HepG2 (cell line): Measurements from ENCODE around the gene HSPA1B. TPM values are rescaled to one million over a fixed set of nuclear protein-coding genes. Genes with fewer than 3 reads are reported as not detected.

Source experiments
- ATF2 ChIP-seq: sonication (generic); formaldehyde crosslinking; IDR thresholded peaks from 2 replicates; pipeline ENCODE4 v1.4.0; 2020; ENCODE audit warnings: missing genetic modification reagents
- E2F1 ChIP-seq: sonication (generic); formaldehyde crosslinking; IDR thresholded peaks from 2 replicates; pipeline ENCODE4 v1.5.0; 2020; ENCODE audit warnings: missing genetic modification reagents
- FOXA3 ChIP-seq: IDR thresholded peaks from 2 replicates; pipeline ENCODE4 v1.6.1; 2016; ENCODE audit warnings: missing genetic modification reagents, missing compliant biosample characterization
- FOXK1 ChIP-seq: sonication (generic); formaldehyde crosslinking; IDR thresholded peaks from 2 replicates; pipeline ENCODE4 v1.4.0; 2020; ENCODE audit warnings: low read depth, missing genetic modification reagents, borderline replicate concordance
- FOXK2 ChIP-seq: fragments of 450-650 bp; IDR thresholded peaks from 2 replicates; pipeline ENCODE4 v1.6.1; 2016
- HOXA3 ChIP-seq: sonication (generic); formaldehyde crosslinking; IDR thresholded peaks from 2 replicates; pipeline ENCODE4 v1.5.0; 2020; ENCODE audit warnings: missing genetic modification reagents
- IKZF5 ChIP-seq: IDR thresholded peaks from 2 replicates; pipeline ENCODE4 v1.6.1; 2018; ENCODE audit warnings: missing genetic modification reagents, mild to moderate bottlenecking, missing compliant biosample characterization
- ISX ChIP-seq: sonication (generic); formaldehyde crosslinking; conservative IDR thresholded peaks from 2 replicates; pipeline ENCODE4 v1.5.0; 2020; ENCODE audit warnings: missing genetic modification reagents
- MED1 ChIP-seq: sonication (generic); formaldehyde crosslinking; IDR thresholded peaks from 2 replicates; pipeline ENCODE4 v1.4.0; 2020; ENCODE audit warnings: missing genetic modification reagents
- MTF1 ChIP-seq: sonication (generic); formaldehyde crosslinking; IDR thresholded peaks from 2 replicates; pipeline ENCODE4 v1.5.0; 2020; ENCODE audit warnings: missing genetic modification reagents
- NFIC ChIP-seq: IDR thresholded peaks from 2 replicates; pipeline ENCODE4 v1.6.1; 2012; ENCODE audit warnings: mild to moderate bottlenecking, low read length, inconsistent platforms
- NFYB ChIP-seq: sonication (generic); formaldehyde crosslinking; IDR thresholded peaks from 2 replicates; pipeline ENCODE4 v1.4.0; 2020; ENCODE audit warnings: missing genetic modification reagents
- RBAK ChIP-seq: sonication (generic); formaldehyde crosslinking; IDR thresholded peaks from 2 replicates; pipeline ENCODE4 v1.5.1; 2020; ENCODE audit warnings: mild to moderate bottlenecking, missing genetic modification reagents
- REL ChIP-seq: sonication (generic); formaldehyde crosslinking; conservative IDR thresholded peaks from 2 replicates; pipeline ENCODE4 v1.8.0; 2022; ENCODE audit warnings: mild to moderate bottlenecking, missing genetic modification reagents, moderate library complexity
- SIN3B ChIP-seq: fragments of 150-350 bp; IDR thresholded peaks from 2 replicates; pipeline ENCODE4 v1.6.1; 2014; ENCODE audit warnings: low read length
- SP1 ChIP-seq, 2 experiments: fragments of 450-650 bp in 1 of 2; sonication (generic) in 1 of 2; formaldehyde crosslinking in 1 of 2; IDR thresholded peaks; 2 replicates each; pipeline versions ENCODE4 v1.4.0 to v1.6.1; 2016 to 2020; ENCODE audit warnings: missing genetic modification reagents in 1 of 2
- TIGD3 ChIP-seq: sonication (generic); formaldehyde crosslinking; IDR thresholded peaks from 2 replicates; pipeline ENCODE4 v1.5.1; 2020; ENCODE audit warnings: mild to moderate bottlenecking, missing genetic modification reagents, borderline replicate concordance
- ZBTB39 ChIP-seq: sonication (generic); formaldehyde crosslinking; IDR thresholded peaks from 2 replicates; pipeline ENCODE4 v1.5.0; 2020; ENCODE audit warnings: missing genetic modification reagents
- ZFP36L1 ChIP-seq: sonication (generic); formaldehyde crosslinking; IDR thresholded peaks from 2 replicates; pipeline ENCODE4 v1.8.0; 2022; ENCODE audit warnings: mild to moderate bottlenecking, missing genetic modification reagents, moderate library complexity
- ZFP82 ChIP-seq: sonication (generic); formaldehyde crosslinking; IDR thresholded peaks from 2 replicates; pipeline ENCODE4 v1.5.1; 2020; ENCODE audit warnings: mild to moderate bottlenecking, missing genetic modification reagents, borderline replicate concordance
- ZMYM2 ChIP-seq: sonication (generic); formaldehyde crosslinking; IDR thresholded peaks from 2 replicates; pipeline ENCODE4 v1.8.0; 2022; ENCODE audit warnings: mild to moderate bottlenecking, missing genetic modification reagents
- ZNF260 ChIP-seq: sonication (generic); formaldehyde crosslinking; IDR thresholded peaks from 2 replicates; pipeline ENCODE4 v1.4.0; 2020; ENCODE audit warnings: missing genetic modification reagents, low read depth, mild to moderate bottlenecking, borderline replicate concordance
- ZNF430 ChIP-seq: sonication (generic); formaldehyde crosslinking; IDR thresholded peaks from 2 replicates; pipeline ENCODE4 v1.9.0; 2021; ENCODE audit warnings: mild to moderate bottlenecking, missing genetic modification reagents
- ZNF790 ChIP-seq: sonication (generic); formaldehyde crosslinking; IDR thresholded peaks from 2 replicates; pipeline ENCODE4 v1.8.0; 2022; ENCODE audit warnings: missing genetic modification reagents, mild to moderate bottlenecking, borderline replicate concordance
- polyA plus RNA-seq, 8 experiments: library from polyadenylated mRNA; depleted of rRNA in 3 of 8; stranded (reverse) in 7 of 8; unstranded in 1 of 8; fragments of >200 nt; fragmentation: Illumina TruSeq in 4 of 8; extraction: Trizol in 4 of 8; gene quantifications; 2 replicates each; pipeline versions ENCODE4 v1.2.1 to v1.2.3, GENCODE V29; 2011 to 2016; ENCODE audit warnings: low read depth in 4 of 8, missing spikeins in 1 of 8, mixed read lengths in 1 of 8; ENCODE audit not compliant: insufficient read depth in 1 of 8
- total RNA-seq, 5 experiments: library from RNA; depleted of rRNA; stranded (reverse); fragments of >200 nt; fragmentation: Illumina TruSeq; extraction: Trizol; gene quantifications; 2 replicates each; pipeline ENCODE4 v1.2.3, GENCODE V29; 2016; ENCODE audit warnings: low read depth in 1 of 5

Gene HSPA1B
- total and polyA plus RNA-seq, 2 of the 13 experiments (the other 11 are each of a cell fraction or from before 2014, with no cell fraction given), result 26.0 to 186 TPM

- no peak for TF ChIP-seq ATF2 (CRISPR knock-in tag)
- no peak for TF ChIP-seq NFIC
- TF ChIP-seq HOXA3 (CRISPR knock-in tag), result no peak; the same call in none of the 2 replicates
- no peak for TF ChIP-seq ZMYM2 (CRISPR knock-in tag)
- TF ChIP-seq ISX (CRISPR knock-in tag), result no peak
- no peak; the same call in 1 of the 2 replicates for TF ChIP-seq E2F1 (CRISPR knock-in tag)
- no peak for TF ChIP-seq TIGD3 (CRISPR knock-in tag)
- peak; percentile 62; the same call in 1 of the 2 replicates for TF ChIP-seq IKZF5
- peak; percentile 84 for TF ChIP-seq NFYB (CRISPR knock-in tag)
- no peak for TF ChIP-seq RBAK (CRISPR knock-in tag)
- TF ChIP-seq ZNF790 (CRISPR knock-in tag), result no peak
- no peak for TF ChIP-seq SP1 (IDR thresholded peaks at IDR 0.05)
- TF ChIP-seq SP1 (CRISPR knock-in tag; IDR thresholded peaks at IDR 0.05), result no peak
- no peak for TF ChIP-seq ZBTB39 (CRISPR knock-in tag)
- no peak for TF ChIP-seq ZNF260 (CRISPR knock-in tag)
- no peak for TF ChIP-seq FOXK1 (CRISPR knock-in tag)
- peak; percentile 65 for TF ChIP-seq MED1 (CRISPR knock-in tag)
- TF ChIP-seq FOXA3 (CRISPR knock-in tag), result no peak
- TF ChIP-seq REL (CRISPR knock-in tag), result peak; percentile 76; the same call in 1 of the 2 replicates
- peak; percentile 43; the same call in 1 of the 2 replicates for TF ChIP-seq ZNF430 (CRISPR knock-in tag)
- 0 out of 2 replicates have a peak, but pooled peaks have one; percentile 63 for TF ChIP-seq ZFP36L1
- no peak for TF ChIP-seq FOXK2
- TF ChIP-seq ZFP82, result peak; percentile 76; the same call in 1 of the 2 replicates
- peak; percentile 41; the same call in 1 of the 2 replicates for TF ChIP-seq SIN3B
- no peak for TF ChIP-seq MTF1 (CRISPR knock-in tag)
Measured at GRCh38 chr6:31815025-31815838, 12.3 kb upstream of the HSPA1B start, which contains the start of the genes HSPA1A and HSPA1L (continued).
